Measurements from ENCODE around the gene STAC2. TPM values are rescaled to one million over a fixed set of nuclear protein-coding genes. Genes with fewer than 3 reads are reported as not detected.

STAC2 gene
- total RNA-seq, 1 experiment from 2014 or later, result 1.3 TPM

GRCh38 chr17:39175695-39176093 lies 50.1 kb downstream of the STAC2 start:
- no peak overlapping the region for H3K27ac ChIP-seq (ENCODE audit: low read depth, low read length, poor library complexity, severe bottlenecking)
- ChIA-PET CTCF (interaction anchor here (0.6 kb wide), 1 partner anchor 97 kb away, joined by 6 read pairs; no protein-coding TSS in a partner anchor), POLR2A (ENCODE audit: low non-redundant PET) (no interaction called here)
- BruUV-seq (replicated peaks), result no TSS peak
- intact Hi-C loops (cut with micrococcal nuclease; ENCODE audit: unreplicated experiment), result no loop called here
- TF ChIP-seq EZH2 (IDR thresholded peaks at IDR 0.05; ENCODE audit: borderline replicate concordance, low read depth, low read length, poor library complexity, severe bottlenecking) (no peak), CTCF (conservative IDR thresholded peaks at IDR 0.05; ENCODE audit: low read depth, low read length) (no peak)
- no peaks in the 10 kb centered on the region for H3K4me1 ChIP-seq (ENCODE audit: insufficient read depth, low read length, poor library complexity, severe bottlenecking)
- H3K27me3 ChIP-seq (replicated peaks; ENCODE audit: insufficient read depth, low read depth, low read length, poor library complexity), result no peaks in the 10 kb centered on the region
- H3K36me3 ChIP-seq (ENCODE audit: insufficient read depth, low read length, poor library complexity, severe bottlenecking), result no peaks in the 10 kb centered on the region
- H3K9me3 ChIP-seq (ENCODE audit: low read depth, low read length, poor library complexity, severe bottlenecking), result no peaks in the 10 kb centered on the region
- no peak overlapping the region for H3K4me3 ChIP-seq (ENCODE audit: low read depth, low read length, poor library complexity, severe bottlenecking)
- DNase-seq (ENCODE audit: low spot score), result no peak

GRCh38 chr17:39174920-39175694 lies 50.6 kb downstream of the STAC2 start:
- Histone ChIP-seq H3K27ac (ENCODE audit: low read depth, low read length, poor library complexity, severe bottlenecking) (no peak overlapping the region), H3K4me1 (ENCODE audit: insufficient read depth, low read length, poor library complexity, severe bottlenecking) (no peaks in the 10 kb centered on the region), H3K9me3 (ENCODE audit: low read depth, low read length, poor library complexity, severe bottlenecking) (no peaks in the 10 kb centered on the region), H3K36me3 (ENCODE audit: insufficient read depth, low read length, poor library complexity, severe bottlenecking) (no peaks in the 10 kb centered on the region), H3K4me3 (ENCODE audit: low read depth, low read length, poor library complexity, severe bottlenecking) (no peak overlapping the region), H3K27me3 (replicated peaks; ENCODE audit: insufficient read depth, low read depth, low read length, poor library complexity) (no peaks in the 10 kb centered on the region)
- TF ChIP-seq EZH2 (IDR thresholded peaks at IDR 0.05; ENCODE audit: borderline replicate concordance, low read depth, low read length, poor library complexity, severe bottlenecking) (no peak), CTCF (conservative IDR thresholded peaks at IDR 0.05; ENCODE audit: low read depth, low read length) (peak; percentile 71)
- intact Hi-C loops (cut with micrococcal nuclease; ENCODE audit: unreplicated experiment), result no loop called here
- CTCF ChIA-PET, result interaction anchor here (0.6 to 2.1 kb wide), 7 partner anchors 8 to 192 kb away, joined by 3 to 13 read pairs (median 6); partner anchors contain the start of genes ARL5C and STAC2
- POLR2A ChIA-PET (ENCODE audit: low non-redundant PET), result no interaction called here
- no TSS peak for BruUV-seq (replicated peaks)
- DNase-seq (ENCODE audit: low spot score), result peak; percentile 69

DNA sequence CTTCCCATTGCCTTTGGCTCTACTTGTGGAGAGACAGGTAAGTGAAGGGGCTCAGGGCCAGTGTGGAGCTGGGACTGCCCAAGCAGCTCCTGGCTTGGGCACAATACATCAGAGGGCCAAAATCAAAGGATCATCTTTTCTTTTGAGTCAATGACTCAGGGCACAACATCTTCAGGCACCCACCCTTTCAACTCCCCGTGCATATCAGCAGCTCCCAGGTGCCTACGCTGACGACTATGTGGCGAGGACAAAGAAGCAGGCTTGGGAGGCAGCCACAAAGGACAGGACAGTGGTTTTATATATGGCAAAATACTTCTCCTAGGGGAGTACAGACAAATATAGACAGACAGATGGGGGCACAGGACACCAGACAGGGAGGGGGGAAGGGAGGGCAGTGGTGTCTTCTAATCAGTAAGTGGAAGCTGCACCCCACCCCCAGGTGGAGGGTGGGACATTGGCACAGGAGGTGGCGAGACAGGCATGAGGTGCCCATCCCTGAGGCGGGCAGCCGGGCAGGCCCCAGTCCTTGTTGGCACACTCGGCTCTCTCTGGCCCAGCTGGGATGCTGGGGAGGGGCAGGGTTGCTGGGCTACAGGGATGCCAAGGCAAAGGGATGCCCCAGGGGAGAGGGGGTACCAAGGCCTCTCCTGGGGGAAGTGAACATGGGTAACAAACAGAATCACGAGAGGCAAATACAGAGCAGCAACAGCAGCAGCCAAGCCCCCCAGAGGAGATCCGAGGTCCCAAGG lies 52.0 kb downstream of the STAC2 start:
- H3K9me3 ChIP-seq (ENCODE audit: low read depth, low read length, poor library complexity, severe bottlenecking), result no peaks in the 10 kb centered on the region
- TF ChIP-seq EZH2 (IDR thresholded peaks at IDR 0.05; ENCODE audit: borderline replicate concordance, low read depth, low read length, poor library complexity, severe bottlenecking), result no peak
- no peak for TF ChIP-seq CTCF (conservative IDR thresholded peaks at IDR 0.05; ENCODE audit: low read depth, low read length)
- H3K4me1 ChIP-seq (ENCODE audit: insufficient read depth, low read length, poor library complexity, severe bottlenecking), result no peaks in the 10 kb centered on the region
- no peaks in the 10 kb centered on the region for H3K27me3 ChIP-seq (replicated peaks; ENCODE audit: insufficient read depth, low read depth, low read length, poor library complexity)
- H3K4me3 ChIP-seq (ENCODE audit: low read depth, low read length, poor library complexity, severe bottlenecking), result no peak overlapping the region
- POLR2A ChIA-PET (ENCODE audit: low non-redundant PET), result no interaction called here
- intact Hi-C loops (cut with micrococcal nuclease; ENCODE audit: unreplicated experiment), result no loop called here
- H3K36me3 ChIP-seq (ENCODE audit: insufficient read depth, low read length, poor library complexity, severe bottlenecking), result no peaks in the 10 kb centered on the region
- CTCF ChIA-PET, result interaction anchor here (1.5 to 2.1 kb wide), 2 partner anchors 9 to 191 kb away, joined by 13 read pairs; partner anchors contain the start of gene ARL5C
- DNase-seq (ENCODE audit: low spot score), result no peak
- no peak overlapping the region for H3K27ac ChIP-seq (ENCODE audit: low read depth, low read length, poor library complexity, severe bottlenecking)
- no TSS peak for BruUV-seq (replicated peaks)
